Stimulated activated CD4-positive, alpha-beta T cell treated with anti-CD3 and anti-CD28 coated beads, Interleukin-15, amount 100 ng/mL, for 48 hours (primary cell): ENCODE data around the gene PRKCSH.

ENCODE experiments used
- DNase-seq, 2 donors: peaks; one replicate each; pipeline ENCODE4 v3.0.0-alpha.2; 2020; ENCODE audit warnings: low read depth in 2 of 2

PRKCSH gene

GRCh38 chr19:11499220-11499726 lies 63.8 kb downstream of the PRKCSH start:
- DNase-seq, result no peak

- no peak for DNase-seq
Observed at GRCh38 chr19:11499890-11500420, 64.5 kb downstream of the PRKCSH start.
